HCT116 (cell line): ENCODE results near the gene CACNA1G. TPM values are rescaled to one million over a fixed set of nuclear protein-coding genes. Genes with fewer than 3 reads are reported as not detected.

ENCODE experiments used
- ATAC-seq: fragments of 200-7000 bp; cut with Tn5 transposase; 2 replicates; pipeline ENCODE4 v1.9.1; 2020; ENCODE audit warnings: mild to moderate bottlenecking, moderate library complexity
- BruUV-seq: library from RNA; stranded (reverse); fragments of 400-500 nt; replicated peaks from 2 replicates; lab custom pipeline; 2021; lab: Mats Ljungman, UMichigan
- CTCF ChIA-PET: fragments of 300-600 bp; sonication (Branson Sonifier 250); formaldehyde crosslinking; loops from one replicate; lab custom pipeline; 2021; ENCODE audit warnings: antibody characterized with exemption; lab: Charles Lee
- POLR2A ChIA-PET: fragments of 300-600, 350-600 bp; sonication (Branson Sonifier 250); formaldehyde crosslinking; loops from one replicate; lab custom pipeline; 2021; ENCODE audit warnings: antibody characterized with exemption; lab: Charles Lee
- RAD21 ChIA-PET, 2 experiments: fragments of 300-600 bp; sonication (Branson Sonifier 250); formaldehyde crosslinking; loops; one replicate each; lab custom pipeline; 2023; ENCODE audit warnings: low total read pairs in 2 of 2; ENCODE audit not compliant: uncharacterized antibody in 2 of 2, unreplicated experiment in 2 of 2, low non-redundant PET in 1 of 2; lab: Charles Lee
- DNase-seq: peaks from one replicate; pipeline ENCODE4 v3.0.0-alpha.2; 2010; ENCODE audit warnings: low read depth, low spot score
- H2AFZ ChIP-seq: fragments of 200-600 bp; shearing (Covaris generic), sonication (generic); 2 replicates; pipeline ENCODE4 v1.6.1; 2017; ENCODE audit warnings: low read depth, mixed run types, mixed read lengths, antibody characterized with exemption, low read length; ENCODE audit not compliant: poor library complexity, severe bottlenecking
- H3K27ac ChIP-seq: 2 replicates; pipeline ENCODE4 v1.5.1; 2012; ENCODE audit warnings: low read depth, low read length
- H3K27me3 ChIP-seq: fragments of 200-600 bp; sonication (generic); 2 replicates; pipeline ENCODE4 v1.6.1; 2016; ENCODE audit warnings: mixed run types, low read length, mixed read lengths; ENCODE audit not compliant: insufficient read depth
- H3K36me3 ChIP-seq, 2 experiments: fragments of 200-500 bp in 1 of 2; fragments of 200-600 bp in 1 of 2; sonication (Bioruptor generic) in 1 of 2; sonication (generic) in 1 of 2; 2 replicates each; pipeline versions ENCODE4 v1.5.1 to v1.6.1; 2014 to 2016; ENCODE audit warnings: low read length in 2 of 2, inconsistent platforms in 1 of 2, mixed read lengths in 1 of 2, mixed run types in 1 of 2; ENCODE audit not compliant: insufficient read depth in 2 of 2, control insufficient read depth in 1 of 2
- H3K4me1 ChIP-seq, 2 experiments: fragments of 200-600 bp in 1 of 2; sonication (generic) in 1 of 2; 2 replicates each; pipeline versions ENCODE4 v1.5.1 to v1.6.1; 2012 to 2017; ENCODE audit warnings: low read length in 2 of 2, inconsistent platforms in 1 of 2, mild to moderate bottlenecking in 1 of 2, mixed read lengths in 1 of 2, mixed run types in 1 of 2, moderate library complexity in 1 of 2; ENCODE audit not compliant: insufficient read depth in 2 of 2, control insufficient read depth in 1 of 2
- H3K4me2 ChIP-seq: fragments of 200-600 bp; sonication (generic); 2 replicates; pipeline ENCODE4 v1.6.1; 2017; ENCODE audit warnings: mixed run types, low read length, mixed read lengths
- H3K4me3 ChIP-seq, 2 experiments: fragments of 200-600 bp in 1 of 2; sonication (generic) in 1 of 2; replicated peaks in 1 of 2; 2 replicates each; pipeline ENCODE4 v1.5.1; 2011 to 2016; ENCODE audit warnings: low read length in 2 of 2, control low read depth in 1 of 2, low read depth in 1 of 2, mild to moderate bottlenecking in 1 of 2, mixed read lengths in 1 of 2, mixed run types in 1 of 2
- H3K79me2 ChIP-seq: fragments of 200-600 bp; sonication (generic); 2 replicates; pipeline ENCODE4 v1.6.1; 2017; ENCODE audit warnings: mild to moderate bottlenecking, mixed run types, low read length, moderate library complexity, mixed read lengths; ENCODE audit not compliant: insufficient read depth
- H3K9ac ChIP-seq: fragments of 200-600 bp; sonication (generic); 2 replicates; pipeline ENCODE4 v1.6.1; 2016; ENCODE audit warnings: low read length, mixed read lengths
- H3K9me2 ChIP-seq: fragments of 200-600 bp; sonication (generic), shearing (Covaris generic); 2 replicates; pipeline ENCODE4 v1.6.1; 2017; ENCODE audit warnings: mixed run types, mild to moderate bottlenecking, moderate library complexity; ENCODE audit not compliant: insufficient read depth
- H3K9me3 ChIP-seq, 2 experiments: fragments of 200-500 bp in 1 of 2; fragments of 200-600 bp in 1 of 2; sonication (Bioruptor generic) in 1 of 2; sonication (generic) in 1 of 2; 2 replicates each; pipeline ENCODE4 v1.6.1; 2014 to 2017; ENCODE audit warnings: low read length in 2 of 2, mixed read lengths in 2 of 2, inconsistent platforms in 1 of 2, low read depth in 1 of 2, mild to moderate bottlenecking in 1 of 2, mixed run types in 1 of 2, moderate library complexity in 1 of 2; ENCODE audit not compliant: control insufficient read depth in 1 of 2, insufficient read depth in 1 of 2
- H4K20me1 ChIP-seq: fragments of 200-600 bp; sonication (generic), shearing (Covaris generic); 2 replicates; pipeline ENCODE4 v1.6.1; 2017; ENCODE audit warnings: mixed run types, mild to moderate bottlenecking, moderate library complexity; ENCODE audit not compliant: insufficient read depth
- EGR1 ChIP-seq: IDR thresholded peaks from 2 replicates; pipeline ENCODE4 v1.6.1; 2012; ENCODE audit warnings: low read depth
- EZH2phosphoT487 ChIP-seq: fragments of 200-600 bp; IDR thresholded peaks from 2 replicates; pipeline ENCODE4 v1.6.1; 2018; ENCODE audit warnings: antibody characterized with exemption, borderline replicate concordance
- FOSL1 ChIP-seq: IDR thresholded peaks from 2 replicates; pipeline ENCODE4 v1.6.1; 2012; ENCODE audit warnings: low read depth
- MAX ChIP-seq: IDR thresholded peaks from 2 replicates; pipeline ENCODE4 v1.6.1; 2012
- POLR2AphosphoS5 ChIP-seq: IDR thresholded peaks from 2 replicates; pipeline ENCODE4 v1.6.1; 2011; ENCODE audit warnings: mild to moderate bottlenecking, low read depth, low read length, moderate library complexity
- RAD21 ChIP-seq: IDR thresholded peaks from 2 replicates; pipeline ENCODE4 v1.6.1; 2012; ENCODE audit warnings: low read depth, mild to moderate bottlenecking
- SIN3A ChIP-seq: IDR thresholded peaks from 2 replicates; pipeline ENCODE4 v1.6.1; 2012; ENCODE audit warnings: low read depth
- SP1 ChIP-seq: IDR thresholded peaks from 2 replicates; pipeline ENCODE4 v1.6.1; 2012; ENCODE audit warnings: low read depth
- SRF ChIP-seq: IDR thresholded peaks from 2 replicates; pipeline ENCODE4 v1.6.1; 2012; ENCODE audit warnings: low read depth
- TCF7L2 ChIP-seq: IDR thresholded peaks from 2 replicates; pipeline ENCODE4 v1.7.0; 2011; ENCODE audit warnings: borderline replicate concordance, inconsistent platforms; ENCODE audit not compliant: insufficient read depth, insufficient read length; ENCODE audit errors: extremely low read depth
- YY1 ChIP-seq: IDR thresholded peaks from 2 replicates; pipeline ENCODE4 v1.6.1; 2011; ENCODE audit warnings: low read length, low read depth, moderate library complexity, mild to moderate bottlenecking; ENCODE audit not compliant: insufficient replicate concordance; ENCODE audit errors: extremely low read depth
- ZBTB33 ChIP-seq: IDR thresholded peaks from 2 replicates; pipeline ENCODE4 v1.6.1; 2011; ENCODE audit warnings: mild to moderate bottlenecking, low read length, moderate library complexity; ENCODE audit not compliant: insufficient replicate concordance; ENCODE audit errors: extremely low read depth
- ZNF274 ChIP-seq: fragments of 200-500 bp; sonication (Bioruptor generic); IDR thresholded peaks from 2 replicates; pipeline ENCODE4 v1.6.1; 2014; ENCODE audit warnings: mild to moderate bottlenecking, low read depth, low read length, inconsistent platforms
- intact Hi-C: fragments of 100-400 bp; cut with micrococcal nuclease; formaldehyde crosslinking; loops from 2 replicates; pipeline ENCODE4 v1.10.0; 2022
- total RNA-seq: library from RNA; stranded (reverse); gene quantifications from one replicate; pipeline ENCODE4 v1.2.1, GENCODE V29; 2021; ENCODE audit not compliant: unreplicated experiment

CACNA1G gene
- total RNA-seq, 1 experiment from 2014 or later: 3.4 TPM

GRCh38 chr17:50653738-50654137 lies 93.2 kb downstream of the CACNA1G start:
- DNase-seq (no peak), ATAC-seq (no peak)
- RAD21 ChIA-PET: no interaction called here
- no peak for TF ChIP-seq SRF
- no peak for TF ChIP-seq RAD21
- TF ChIP-seq MAX: no peak
- no peak for TF ChIP-seq EGR1
- TF ChIP-seq SIN3A: no peak
- TF ChIP-seq SP1: no peak
- TF ChIP-seq ZNF274: no peak
- TF ChIP-seq ZBTB33: no peak
- TF ChIP-seq FOSL1: no peak
- TF ChIP-seq TCF7L2: no peak
- TF ChIP-seq YY1: no peak
- no peak for TF ChIP-seq EZH2phosphoT487
- no peak for TF ChIP-seq POLR2AphosphoS5
- intact Hi-C loops: no loop called here
- Histone ChIP-seq H3K4me2 (no peak overlapping the region), H3K9me2 (no peaks in the 10 kb centered on the region), H3K9me3 (no peaks in the 10 kb centered on the region), H3K4me3 (no peak overlapping the region), H3K9ac (no peak overlapping the region), H3K36me3 (no peaks in the 10 kb centered on the region), H2AFZ (no peak overlapping the region), H3K79me2 (no peaks in the 10 kb centered on the region), H3K4me1 (peaks cover 14 to 37% of the 10 kb centered on the region in 2 experiments; a peak in 3 of 4 replicates), H3K27ac (no peak overlapping the region), H3K27me3 (no peaks in the 10 kb centered on the region), H4K20me1 (no peaks in the 10 kb centered on the region)
- POLR2A ChIA-PET: interaction anchor here (0.7 to 4.6 kb wide), 6 partner anchors 8 to 213 kb away, joined by 3 to 40 read pairs (median 4); partner anchors contain the start of gene TOB1
- BruUV-seq: no TSS peak
- CTCF ChIA-PET: interaction anchor here (2.0 kb wide), 1 partner anchor 14 kb away, joined by 7 read pairs; no protein-coding TSS in a partner anchor
